Endothelial cell of umbilical vein (primary cell): Measurements from ENCODE around the gene POLD3. TPM values are rescaled to one million over a fixed set of nuclear protein-coding genes. Genes with fewer than 3 reads are reported as not detected.
A peak's percentile ranks its signal among the peaks of the same experiment; 100 is the strongest.

ENCODE experiments used
- BruUV-seq: library from RNA; stranded (reverse); fragments of 400-500 nt; replicated peaks from 2 replicates; lab custom pipeline; 2021; lab: Mats Ljungman, UMichigan
- CTCF ChIA-PET: fragments of 300-600, 350-600 bp; sonication (Branson Sonifier 250); formaldehyde crosslinking; loops from one replicate; lab custom pipeline; 2021; ENCODE audit warnings: antibody characterized with exemption, inconsistent platforms; lab: Charles Lee
- POLR2A ChIA-PET: fragments of 300-600, 350-600 bp; sonication (Branson Sonifier 250); formaldehyde crosslinking; loops from one replicate; lab custom pipeline; 2021; ENCODE audit warnings: antibody characterized with exemption, inconsistent platforms; lab: Charles Lee
- DNase-seq: peaks from one replicate; pipeline ENCODE4 v3.0.0-alpha.2; 2011; ENCODE audit warnings: low read depth, low spot score
- FAIRE-seq: peaks from 2 replicates; lab custom pipeline; 2011; peaks lifted over from hg19 to GRCh38; lab: Jason Lieb, UNC
- H2AFZ ChIP-seq: 2 replicates; pipeline ENCODE4 v1.6.0; 2012; ENCODE audit warnings: low read depth, low read length, control low read depth, inconsistent platforms
- H3K27ac ChIP-seq: 2 replicates; pipeline ENCODE4 v1.5.1; 2011; ENCODE audit warnings: low read depth, mild to moderate bottlenecking, control low read depth, low read length, moderate library complexity; ENCODE audit not compliant: insufficient read depth
- H3K27me3 ChIP-seq, 2 experiments: 2 replicates each; pipeline versions ENCODE4 v1.6.0 to v1.6.1; 2011; ENCODE audit warnings: low read length in 2 of 2, mixed read lengths in 1 of 2; ENCODE audit not compliant: control insufficient read depth in 2 of 2, insufficient read depth in 2 of 2
- H3K36me3 ChIP-seq, 2 experiments: 2 replicates in 1 of 2; 3 replicates in 1 of 2; pipeline ENCODE4 v1.5.1; 2011; ENCODE audit warnings: low read length in 2 of 2, mild to moderate bottlenecking in 1 of 2, moderate library complexity in 1 of 2; ENCODE audit not compliant: control insufficient read depth in 2 of 2, insufficient read depth in 2 of 2; ENCODE audit errors: extremely low read depth in 1 of 2
- H3K4me1 ChIP-seq: 3 replicates; pipeline ENCODE4 v1.5.1; 2011; ENCODE audit warnings: mild to moderate bottlenecking, low read length; ENCODE audit not compliant: control insufficient read depth, insufficient read depth; ENCODE audit errors: extremely low read depth
- H3K4me2 ChIP-seq: 2 replicates; pipeline ENCODE4 v1.6.1; 2011; ENCODE audit warnings: low read length, control low read depth, mixed read lengths; ENCODE audit not compliant: insufficient read depth
- H3K4me3 ChIP-seq, 3 experiments: fragments of 200-600 bp in 1 of 3; sonication (generic), shearing (Covaris generic) in 1 of 3; replicated peaks in 1 of 3; 2 replicates each; pipeline ENCODE4 v1.5.1; 2011 to 2016; ENCODE audit warnings: control low read depth in 3 of 3, low read length in 3 of 3, mild to moderate bottlenecking in 2 of 3, inconsistent platforms in 1 of 3, low read depth in 1 of 3, moderate library complexity in 1 of 3; ENCODE audit not compliant: insufficient read depth in 1 of 3
- H3K79me2 ChIP-seq: 2 replicates; pipeline ENCODE4 v1.6.0; 2012; ENCODE audit warnings: low read length, inconsistent platforms; ENCODE audit not compliant: control insufficient read depth, insufficient read depth
- H3K9ac ChIP-seq: replicated peaks from 2 replicates; pipeline ENCODE3; 2011; ENCODE audit warnings: low read length, control low read depth; ENCODE audit not compliant: insufficient read depth; ENCODE audit errors: extremely low read depth
- H3K9me1 ChIP-seq: replicated peaks from 3 replicates; pipeline ENCODE4 v1.6.0; 2011; ENCODE audit warnings: mild to moderate bottlenecking, low read length; ENCODE audit not compliant: control insufficient read depth, insufficient read depth; ENCODE audit errors: extremely low read depth
- H3K9me3 ChIP-seq: replicated peaks from 2 replicates; pipeline ENCODE4 v1.5.1; 2012; ENCODE audit warnings: low read length, inconsistent platforms; ENCODE audit not compliant: control insufficient read depth, insufficient read depth
- H4K20me1 ChIP-seq: replicated peaks from 2 replicates; pipeline ENCODE3; 2011; ENCODE audit warnings: mild to moderate bottlenecking, low read length; ENCODE audit not compliant: control insufficient read depth, insufficient read depth; ENCODE audit errors: extremely low read depth
- EZH2 ChIP-seq: IDR thresholded peaks from 2 replicates; pipeline ENCODE4 v1.6.1; 2012; ENCODE audit warnings: borderline replicate concordance, low read depth, mild to moderate bottlenecking, moderate library complexity, low read length, inconsistent platforms; ENCODE audit not compliant: severe bottlenecking
- GATA2 ChIP-seq: IDR thresholded peaks from 2 replicates; pipeline ENCODE4 v1.7.0; 2011; ENCODE audit warnings: low read depth, mild to moderate bottlenecking, moderate library complexity, mixed read lengths, low read length; ENCODE audit not compliant: insufficient read length, insufficient read depth
- MYC ChIP-seq: IDR thresholded peaks from one replicate; pipeline ENCODE4 v1.6.1; 2011; ENCODE audit warnings: mild to moderate bottlenecking, low read depth, low read length
- dilution Hi-C: fragments of 300-500 bp; cut with MboI; formaldehyde crosslinking; loops from one replicate; pipeline ENCODE4 v1.15.0; 2019; ENCODE audit warnings: low sequenced_read_pairs; ENCODE audit not compliant: extremely low pct_ligation_motif_present
- intact Hi-C: fragments of 100-400 bp; cut with micrococcal nuclease; formaldehyde crosslinking; loops from one replicate; pipeline ENCODE4 v1.10.0; 2022
- polyA plus RNA-seq, 4 experiments: library from polyadenylated mRNA; depleted of rRNA in 3 of 4; stranded (reverse) in 3 of 4; unstranded in 1 of 4; fragments of >200 nt; gene quantifications; 2 replicates each; pipeline versions ENCODE4 v1.2.1 to v1.2.3, GENCODE V29; 2011 to 2012; ENCODE audit warnings: missing spikeins in 1 of 4
- total RNA-seq: library from RNA; stranded (reverse); gene quantifications from 2 replicates; pipeline ENCODE4 v1.2.3, GENCODE V29; 2021
- TF ChIP-seq, protein P1 (sequence below), 2 donors: IDR thresholded peaks; 1 replicate in 1 of 2; 2 replicates in 1 of 2; pipeline ENCODE4 v1.5.1; 2011; ENCODE audit warnings: low read length in 2 of 2, mild to moderate bottlenecking in 2 of 2, moderate library complexity in 2 of 2, control low read depth in 1 of 2, inconsistent platforms in 1 of 2, low read depth in 1 of 2; ENCODE audit not compliant: insufficient read depth in 1 of 2; ENCODE audit errors: extremely low read depth in 1 of 2

The POLD3 gene
- total and polyA plus RNA-seq, 2 donors (not counting 3 experiments of a cell fraction or from before 2014, with no cell fraction given), result 8.9 to 25.2 TPM

DNA sequence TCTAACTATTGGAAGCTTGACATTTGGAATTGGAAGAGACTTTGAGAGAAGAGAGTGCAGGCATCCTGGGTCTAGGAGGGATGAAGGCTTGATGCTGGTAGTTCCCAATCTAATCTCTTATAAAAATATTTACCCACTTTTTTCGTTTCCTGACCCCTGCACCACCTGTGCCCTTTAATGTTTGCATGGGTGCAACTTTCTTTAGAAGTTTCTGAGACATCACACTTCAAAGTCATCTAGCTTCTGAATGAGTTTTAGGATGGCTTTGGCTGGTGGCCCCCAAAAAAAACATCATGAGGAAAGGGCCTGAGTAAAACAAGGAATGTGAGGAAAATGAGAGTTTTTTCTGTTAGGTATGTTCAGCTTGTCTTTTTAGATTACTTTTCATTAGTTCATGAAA is 1.1 kb downstream of the POLD3 start:
- CTCF ChIA-PET, result interaction anchor here (1.3 kb wide), 1 partner anchor 15 kb away, joined by 5 read pairs; no protein-coding TSS in a partner anchor
- no peak for FAIRE-seq
- no peaks in the 10 kb centered on the region for H4K20me1 ChIP-seq

More for the DNA sequence above, 1.1 kb downstream of the POLD3 start:
- peak overlapping the region; percentile 99 for H2AFZ ChIP-seq
- no peaks in the 10 kb centered on the region for H3K9me1 ChIP-seq
- POLR2A ChIA-PET, result no interaction called here
- peak overlapping the region; percentile 78 for H3K27ac ChIP-seq
- peak overlapping the region; percentile 89 to 99 (median 97) for H3K4me3 ChIP-seq
- peak overlapping the region; percentile 91 for H3K9ac ChIP-seq
- no peaks in the 10 kb centered on the region for H3K9me3 ChIP-seq
- peaks cover 22% of the 10 kb centered on the region for H3K79me2 ChIP-seq
- no peaks in the 10 kb centered on the region for H3K36me3 ChIP-seq
- H3K27me3 ChIP-seq, result no peaks in the 10 kb centered on the region
- H3K4me2 ChIP-seq, result peak overlapping the region; percentile 97
- no peak for DNase-seq
- no TSS peak for BruUV-seq
- intact Hi-C loops, result no loop called here
- TF ChIP-seq, protein P1, sequence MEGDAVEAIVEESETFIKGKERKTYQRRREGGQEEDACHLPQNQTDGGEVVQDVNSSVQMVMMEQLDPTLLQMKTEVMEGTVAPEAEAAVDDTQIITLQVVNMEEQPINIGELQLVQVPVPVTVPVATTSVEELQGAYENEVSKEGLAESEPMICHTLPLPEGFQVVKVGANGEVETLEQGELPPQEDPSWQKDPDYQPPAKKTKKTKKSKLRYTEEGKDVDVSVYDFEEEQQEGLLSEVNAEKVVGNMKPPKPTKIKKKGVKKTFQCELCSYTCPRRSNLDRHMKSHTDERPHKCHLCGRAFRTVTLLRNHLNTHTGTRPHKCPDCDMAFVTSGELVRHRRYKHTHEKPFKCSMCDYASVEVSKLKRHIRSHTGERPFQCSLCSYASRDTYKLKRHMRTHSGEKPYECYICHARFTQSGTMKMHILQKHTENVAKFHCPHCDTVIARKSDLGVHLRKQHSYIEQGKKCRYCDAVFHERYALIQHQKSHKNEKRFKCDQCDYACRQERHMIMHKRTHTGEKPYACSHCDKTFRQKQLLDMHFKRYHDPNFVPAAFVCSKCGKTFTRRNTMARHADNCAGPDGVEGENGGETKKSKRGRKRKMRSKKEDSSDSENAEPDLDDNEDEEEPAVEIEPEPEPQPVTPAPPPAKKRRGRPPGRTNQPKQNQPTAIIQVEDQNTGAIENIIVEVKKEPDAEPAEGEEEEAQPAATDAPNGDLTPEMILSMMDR (IDR thresholded peaks at IDR 0.05; ENCODE audit: extremely low read depth in 1 of 2, insufficient read depth in 1 of 2, low read depth in 1 of 2, low read length in 2 of 2), result no peak
- no peak for TF ChIP-seq MYC
- no peak for TF ChIP-seq GATA2
- no peak for TF ChIP-seq EZH2
- dilution Hi-C loops, result no loop called here
- H3K4me1 ChIP-seq, result peaks cover 11% of the 10 kb centered on the region
